Prostate gland (tissue), 2 donors: Measurements from ENCODE around the gene EVC.

Source experiments
- CTCF ChIP-seq, 4 experiments: fragments of 200-600 bp in 2 of 4; fragments of 450-650 bp in 2 of 4; sonication (generic) in 2 of 4; IDR thresholded peaks; 1 replicate in 3 of 4; 2 replicates in 1 of 4; pipeline ENCODE4 v1.5.1; 2016 to 2019; ENCODE audit warnings: antibody characterized with exemption in 4 of 4, mild to moderate bottlenecking in 2 of 4, moderate library complexity in 2 of 4
- POLR2AphosphoS5 ChIP-seq: sonication (generic); formaldehyde crosslinking; IDR thresholded peaks from one replicate; pipeline ENCODE4 v1.6.1; 2017; ENCODE audit warnings: antibody characterized with exemption

GRCh38 chr4:5797866-5798265 is 86.9 kb downstream of the EVC start:
- no peak for TF ChIP-seq POLR2AphosphoS5
- no peak for TF ChIP-seq CTCF (IDR thresholded peaks at IDR 0.05)
